GM12878 (cell line): ENCODE results near the gene CROT. TPM values are rescaled to one million over a fixed set of nuclear protein-coding genes. Genes with fewer than 3 reads are reported as not detected.

ENCODE experiments used
- ATAC-seq: fragments of 200-7000 bp; cut with Tn5 transposase; 3 replicates; pipeline ENCODE4 v1.9.1; 2020; ENCODE audit warnings: mild to moderate bottlenecking, moderate library complexity
- BruUV-seq: library from RNA; stranded (reverse); fragments of 400-500 nt; replicated peaks from 2 replicates; lab custom pipeline; 2021; lab: Mats Ljungman, UMichigan
- CTCF ChIA-PET: fragments of 300-600 bp; sonication (Branson Sonifier 250); formaldehyde crosslinking; extraction: SDS; loops from one replicate; lab custom pipeline; 2021; ENCODE audit warnings: inconsistent platforms; lab: Yijun Ruan, JAX
- POLR2A ChIA-PET: fragments of 350-600 bp; formaldehyde crosslinking; extraction: SDS; loops from one replicate; lab custom pipeline; 2021; ENCODE audit warnings: inconsistent platforms; lab: Charles Lee
- RAD21 ChIA-PET: fragments of 300-600 bp; sonication (Branson Sonifier 250); formaldehyde crosslinking; loops from one replicate; lab custom pipeline; 2023; ENCODE audit warnings: antibody characterized with exemption; ENCODE audit not compliant: unreplicated experiment; lab: Charles Lee
- SMC1A ChIA-PET: fragments of 300-600 bp; sonication (Branson Sonifier 250); formaldehyde crosslinking; loops from one replicate; lab custom pipeline; 2023; ENCODE audit not compliant: unreplicated experiment, uncharacterized antibody; lab: Charles Lee
- DNase-seq: peaks from one replicate; pipeline ENCODE4 v3.0.0-alpha.2; 2011; ENCODE audit warnings: low read depth, low spot score
- FAIRE-seq: peaks from 3 replicates; lab custom pipeline; 2011; peaks lifted over from hg19 to GRCh38; lab: Jason Lieb, UNC
- H2AFZ ChIP-seq: 2 replicates; pipeline ENCODE4 v1.6.0; 2011; ENCODE audit warnings: low read depth, low read length, control low read depth; ENCODE audit not compliant: control insufficient read depth
- H3K27ac ChIP-seq: 2 replicates; pipeline ENCODE4 v1.5.1; 2011; ENCODE audit warnings: control low read depth; ENCODE audit not compliant: control insufficient read depth, insufficient read depth
- H3K27me3 ChIP-seq, 2 experiments: replicated peaks in 1 of 2; 2 replicates each; pipeline versions ENCODE4 v1.6.0 to v1.6.1; 2011; ENCODE audit warnings: low read length in 1 of 2; ENCODE audit not compliant: control insufficient read depth in 2 of 2, insufficient read depth in 2 of 2
- H3K36me3 ChIP-seq, 2 experiments: 2 replicates each; pipeline ENCODE4 v1.5.1; 2011; ENCODE audit warnings: low read length in 1 of 2; ENCODE audit not compliant: control insufficient read depth in 2 of 2, insufficient read depth in 2 of 2
- H3K4me1 ChIP-seq: 2 replicates; pipeline ENCODE4 v1.6.1; 2011; ENCODE audit warnings: mild to moderate bottlenecking, low read length, moderate library complexity, mixed read lengths; ENCODE audit not compliant: control insufficient read depth, insufficient read depth
- H3K4me2 ChIP-seq: 2 replicates; pipeline ENCODE4 v1.6.0; 2011; ENCODE audit warnings: control low read depth; ENCODE audit not compliant: control insufficient read depth, insufficient read depth
- H3K4me3 ChIP-seq: fragments of 200-600 bp; sonication (generic); 2 replicates; pipeline ENCODE4 v1.5.1; 2016
- H3K79me2 ChIP-seq: 2 replicates; pipeline ENCODE4 v1.6.0; 2011; ENCODE audit warnings: low read length; ENCODE audit not compliant: control insufficient read depth, insufficient read depth
- H3K9ac ChIP-seq: 2 replicates; pipeline ENCODE4 v1.8.0; 2011; ENCODE audit warnings: low read length, control low read depth, mixed read lengths; ENCODE audit not compliant: control insufficient read depth, insufficient read depth
- H3K9me3 ChIP-seq: replicated peaks from 3 replicates; pipeline ENCODE4 v1.5.1; 2011; ENCODE audit warnings: mild to moderate bottlenecking, low read length; ENCODE audit not compliant: control insufficient read depth, insufficient read depth
- H4K20me1 ChIP-seq: 2 replicates; pipeline ENCODE4 v1.6.0; 2011; ENCODE audit not compliant: control insufficient read depth, insufficient read depth
- GATAD2B ChIP-seq: fragments of 450-650 bp; conservative IDR thresholded peaks from 2 replicates; pipeline ENCODE4 v1.6.1; 2017; ENCODE audit warnings: low read depth, mild to moderate bottlenecking, moderate library complexity
- JUNB ChIP-seq: IDR thresholded peaks from 2 replicates; pipeline ENCODE4 v1.6.1; 2016; ENCODE audit warnings: antibody characterized with exemption, mild to moderate bottlenecking
- JUND ChIP-seq: IDR thresholded peaks from 2 replicates; pipeline ENCODE4 v1.6.1; 2012; ENCODE audit warnings: low read depth, mild to moderate bottlenecking, low read length, improper control_type of control experiment, moderate library complexity
- KAT2A ChIP-seq: conservative IDR thresholded peaks from 2 replicates; pipeline ENCODE4 v1.6.1; 2011; ENCODE audit warnings: low read depth, low read length; ENCODE audit not compliant: control insufficient read depth
- KLF5 ChIP-seq: fragments of 450-650 bp; IDR thresholded peaks from 2 replicates; pipeline ENCODE4 v1.6.1; 2014; ENCODE audit warnings: mild to moderate bottlenecking; ENCODE audit not compliant: partially characterized antibody
- MEF2A ChIP-seq: IDR thresholded peaks from 2 replicates; pipeline ENCODE4 v1.6.1; 2011; ENCODE audit warnings: low read depth, mild to moderate bottlenecking, low read length, moderate library complexity; ENCODE audit not compliant: insufficient read depth
- MXI1 ChIP-seq: fragments of 150-350 bp; IDR thresholded peaks from 2 replicates; pipeline ENCODE4 v1.6.1; 2011; ENCODE audit warnings: low read depth, mild to moderate bottlenecking, inconsistent platforms, low read length, improper control_type of control experiment
- NFIC ChIP-seq: IDR thresholded peaks from 2 replicates; pipeline ENCODE4 v1.6.1; 2012; ENCODE audit warnings: low read depth, mild to moderate bottlenecking, inconsistent platforms, low read length, moderate library complexity
- TCF3 ChIP-seq: IDR thresholded peaks from 2 replicates; pipeline ENCODE4 v1.6.1; 2012; ENCODE audit warnings: low read depth, mild to moderate bottlenecking, low read length, borderline replicate concordance; ENCODE audit not compliant: insufficient read depth
- TCF7 ChIP-seq: IDR thresholded peaks from 2 replicates; pipeline ENCODE4 v1.6.1; 2014; ENCODE audit warnings: antibody characterized with exemption, borderline replicate concordance
- WGBS: methylation state at CpG from one replicate; pipeline ENCODE4 v1.1.6; 2016; ENCODE audit warnings: low lambda C conversion rate; ENCODE audit not compliant: insufficient replicate concordance, insufficient coverage; ENCODE audit errors: missing lambda C conversion rate; 5-methylcytosine and 5-hydroxymethylcytosine counted together
- in situ Hi-C: fragments of 300-500 bp; cut with MboI; formaldehyde crosslinking; loops from 9 replicates; pipeline ENCODE4 v1.14.3; 2018; ENCODE audit warnings: mixed read lengths
- intact Hi-C: fragments of 100-400 bp; cut with micrococcal nuclease; formaldehyde crosslinking; loops from one replicate; pipeline ENCODE4 v1.14.2; 2022; ENCODE audit not compliant: unreplicated experiment
- polyA plus RNA-seq, 11 experiments: library from polyadenylated mRNA; depleted of rRNA in 4 of 11; unstranded in 6 of 11; stranded (reverse) in 5 of 11; fragments of >200 nt; fragmentation: Nextera tagmentation in 4 of 11; fragmentation: Illumina TruSeq in 1 of 11; extraction: Ambion mirVana in 4 of 11; extraction: Trizol in 1 of 11; gene quantifications; 1 replicate in 1 of 11; 2 replicates in 10 of 11; pipeline versions ENCODE4 v1.2.1 to v1.2.3, GENCODE V29; 2011 to 2016; ENCODE audit warnings: inconsistent platforms in 2 of 11, missing spikeins in 2 of 11, low read depth in 1 of 11
- total RNA-seq, 4 experiments: library from RNA; depleted of rRNA in 3 of 4; stranded (reverse); fragments of >200 nt in 3 of 4; fragmentation: Illumina TruSeq in 1 of 4; extraction: Trizol in 1 of 4; gene quantifications; 2 replicates each; pipeline versions ENCODE4 v1.2.1 to v1.2.3, GENCODE V29; 2013 to 2021
- TF ChIP-seq, protein P1 (sequence below): fragments of 450-650 bp; IDR thresholded peaks from 2 replicates; pipeline ENCODE4 v1.6.1; 2014; ENCODE audit warnings: mild to moderate bottlenecking
- TF ChIP-seq, protein P2 (sequence below): fragments of 450-650 bp; IDR thresholded peaks from 2 replicates; pipeline ENCODE4 v1.6.1; 2017; ENCODE audit warnings: mild to moderate bottlenecking
- TF ChIP-seq, protein P3 (sequence below): fragments of 450-650 bp; IDR thresholded peaks from 2 replicates; pipeline ENCODE4 v1.6.1; 2018; ENCODE audit warnings: borderline replicate concordance, mild to moderate bottlenecking; ENCODE audit not compliant: partially characterized antibody
- TF ChIP-seq, protein P4 (sequence below): IDR thresholded peaks from 2 replicates; pipeline ENCODE4 v1.6.1; 2011; ENCODE audit warnings: borderline replicate concordance, low read depth, mild to moderate bottlenecking, moderate library complexity, mixed read lengths, low read length; ENCODE audit not compliant: insufficient read depth; ENCODE audit errors: extremely low read length

Gene CROT
- total and polyA plus RNA-seq, 10 of the 15 experiments (the other 5 are each of a cell fraction or from before 2014, with no cell fraction given): 5.5 to 15.9 (median 12.1) TPM

DNA sequence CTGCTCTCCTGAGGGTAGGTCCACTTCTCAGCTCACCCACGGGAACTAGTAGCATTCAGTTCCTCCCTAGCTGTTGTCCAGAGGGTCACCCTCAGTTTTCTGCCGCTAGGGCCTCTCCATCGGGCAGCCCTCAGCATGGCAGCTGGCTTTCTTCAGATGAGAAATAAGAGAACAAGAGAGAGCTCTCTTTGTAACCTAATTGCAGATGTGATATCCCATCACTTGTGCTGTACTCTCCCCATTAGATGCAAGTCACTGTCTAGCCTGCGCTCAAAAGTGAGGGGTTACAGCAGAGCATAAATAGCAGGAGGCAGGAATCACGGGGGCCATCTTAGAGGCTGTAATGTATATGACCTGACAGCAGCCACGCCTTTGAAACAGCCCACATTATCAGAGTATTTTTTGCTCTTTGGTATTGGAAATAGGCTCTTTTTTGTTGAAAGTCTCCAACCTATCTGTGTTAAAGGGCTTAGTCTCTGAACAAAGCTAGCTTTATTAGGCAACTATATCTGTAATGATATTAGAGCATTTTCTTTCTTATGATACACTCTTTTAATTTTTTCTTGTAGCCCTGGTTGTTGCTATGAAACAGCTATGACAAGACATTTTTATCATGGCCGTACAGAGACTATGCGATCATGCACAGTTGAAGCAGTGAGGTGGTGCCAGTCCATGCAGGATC is 45.7 kb downstream of the CROT start:
- no peak for ATAC-seq
- ChIA-PET POLR2A (interaction anchor here (1.1 kb wide), 1 partner anchor 46 kb away, joined by 3 read pairs; no protein-coding TSS in a partner anchor), RAD21 (no interaction called here), SMC1A (interaction anchor here (0.5 kb wide), 1 partner anchor 173 kb away, joined by 3 read pairs; no protein-coding TSS in a partner anchor), CTCF (no interaction called here)
- no TSS peak for BruUV-seq
- intact Hi-C loops (no loop called here), in situ Hi-C loops (no loop called here)
- peaks cover 0 to 8% of the 10 kb centered on the region in 2 experiments; a peak in 2 of 4 replicates for H3K36me3 ChIP-seq
- FAIRE-seq: no peak
- no peak overlapping the region for H3K4me2 ChIP-seq
- WGBS: 89% methylated on average over 8 of the region's 8 CpGs
- H3K4me1 ChIP-seq: no peaks in the 10 kb centered on the region
- no peak overlapping the region for H2AFZ ChIP-seq
- H4K20me1 ChIP-seq: no peaks in the 10 kb centered on the region
- H3K4me3 ChIP-seq: no peak overlapping the region
- no peaks in the 10 kb centered on the region for H3K27me3 ChIP-seq
- H3K9me3 ChIP-seq: no peaks in the 10 kb centered on the region
- no peaks in the 10 kb centered on the region for H3K79me2 ChIP-seq
- DNase-seq: no peak
- H3K9ac ChIP-seq: no peak overlapping the region
- no peak overlapping the region for H3K27ac ChIP-seq
- TF ChIP-seq KAT2A: no peak
- no peak for TF ChIP-seq TCF7
- no peak for TF ChIP-seq MEF2A
- TF ChIP-seq, protein P1, sequence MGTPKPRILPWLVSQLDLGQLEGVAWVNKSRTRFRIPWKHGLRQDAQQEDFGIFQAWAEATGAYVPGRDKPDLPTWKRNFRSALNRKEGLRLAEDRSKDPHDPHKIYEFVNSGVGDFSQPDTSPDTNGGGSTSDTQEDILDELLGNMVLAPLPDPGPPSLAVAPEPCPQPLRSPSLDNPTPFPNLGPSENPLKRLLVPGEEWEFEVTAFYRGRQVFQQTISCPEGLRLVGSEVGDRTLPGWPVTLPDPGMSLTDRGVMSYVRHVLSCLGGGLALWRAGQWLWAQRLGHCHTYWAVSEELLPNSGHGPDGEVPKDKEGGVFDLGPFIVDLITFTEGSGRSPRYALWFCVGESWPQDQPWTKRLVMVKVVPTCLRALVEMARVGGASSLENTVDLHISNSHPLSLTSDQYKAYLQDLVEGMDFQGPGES: no peak
- no peak for TF ChIP-seq MXI1
- TF ChIP-seq KLF5: no peak
- TF ChIP-seq NFIC: no peak
- TF ChIP-seq JUND: no peak
- TF ChIP-seq, protein P2, sequence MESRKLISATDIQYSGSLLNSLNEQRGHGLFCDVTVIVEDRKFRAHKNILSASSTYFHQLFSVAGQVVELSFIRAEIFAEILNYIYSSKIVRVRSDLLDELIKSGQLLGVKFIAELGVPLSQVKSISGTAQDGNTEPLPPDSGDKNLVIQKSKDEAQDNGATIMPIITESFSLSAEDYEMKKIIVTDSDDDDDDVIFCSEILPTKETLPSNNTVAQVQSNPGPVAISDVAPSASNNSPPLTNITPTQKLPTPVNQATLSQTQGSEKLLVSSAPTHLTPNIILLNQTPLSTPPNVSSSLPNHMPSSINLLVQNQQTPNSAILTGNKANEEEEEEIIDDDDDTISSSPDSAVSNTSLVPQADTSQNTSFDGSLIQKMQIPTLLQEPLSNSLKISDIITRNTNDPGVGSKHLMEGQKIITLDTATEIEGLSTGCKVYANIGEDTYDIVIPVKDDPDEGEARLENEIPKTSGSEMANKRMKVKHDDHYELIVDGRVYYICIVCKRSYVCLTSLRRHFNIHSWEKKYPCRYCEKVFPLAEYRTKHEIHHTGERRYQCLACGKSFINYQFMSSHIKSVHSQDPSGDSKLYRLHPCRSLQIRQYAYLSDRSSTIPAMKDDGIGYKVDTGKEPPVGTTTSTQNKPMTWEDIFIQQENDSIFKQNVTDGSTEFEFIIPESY: no peak
- no peak for TF ChIP-seq GATAD2B
- TF ChIP-seq TCF3: no peak
- no peak for TF ChIP-seq JUNB
- TF ChIP-seq, protein P3, sequence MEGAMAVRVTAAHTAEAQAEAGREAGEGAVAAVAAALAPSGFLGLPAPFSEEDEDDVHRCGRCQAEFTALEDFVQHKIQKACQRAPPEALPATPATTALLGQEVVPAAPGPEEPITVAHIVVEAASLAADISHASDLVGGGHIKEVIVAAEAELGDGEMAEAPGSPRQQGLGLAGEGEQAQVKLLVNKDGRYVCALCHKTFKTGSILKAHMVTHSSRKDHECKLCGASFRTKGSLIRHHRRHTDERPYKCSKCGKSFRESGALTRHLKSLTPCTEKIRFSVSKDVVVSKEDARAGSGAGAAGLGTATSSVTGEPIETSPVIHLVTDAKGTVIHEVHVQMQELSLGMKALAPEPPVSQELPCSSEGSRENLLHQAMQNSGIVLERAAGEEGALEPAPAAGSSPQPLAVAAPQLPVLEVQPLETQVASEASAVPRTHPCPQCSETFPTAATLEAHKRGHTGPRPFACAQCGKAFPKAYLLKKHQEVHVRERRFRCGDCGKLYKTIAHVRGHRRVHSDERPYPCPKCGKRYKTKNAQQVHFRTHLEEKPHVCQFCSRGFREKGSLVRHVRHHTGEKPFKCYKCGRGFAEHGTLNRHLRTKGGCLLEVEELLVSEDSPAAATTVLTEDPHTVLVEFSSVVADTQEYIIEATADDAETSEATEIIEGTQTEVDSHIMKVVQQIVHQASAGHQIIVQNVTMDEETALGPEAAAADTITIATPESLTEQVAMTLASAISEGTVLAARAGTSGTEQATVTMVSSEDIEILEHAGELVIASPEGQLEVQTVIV: no peak
- TF ChIP-seq, protein P4, sequence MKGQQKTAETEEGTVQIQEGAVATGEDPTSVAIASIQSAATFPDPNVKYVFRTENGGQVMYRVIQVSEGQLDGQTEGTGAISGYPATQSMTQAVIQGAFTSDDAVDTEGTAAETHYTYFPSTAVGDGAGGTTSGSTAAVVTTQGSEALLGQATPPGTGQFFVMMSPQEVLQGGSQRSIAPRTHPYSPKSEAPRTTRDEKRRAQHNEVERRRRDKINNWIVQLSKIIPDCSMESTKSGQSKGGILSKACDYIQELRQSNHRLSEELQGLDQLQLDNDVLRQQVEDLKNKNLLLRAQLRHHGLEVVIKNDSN: no peak
